HEK293 (cell line): ENCODE data around the gene MSLN.

Experiments used
- CTCF ChIA-PET: fragments of 350-600 bp; formaldehyde crosslinking; extraction: SDS; loops from one replicate; lab custom pipeline; 2021; ENCODE audit warnings: antibody characterized with exemption; lab: Yijun Ruan, JAX
- POLR2A ChIA-PET: fragments of 300-600 bp; formaldehyde crosslinking; extraction: SDS; loops from one replicate; lab custom pipeline; 2020; ENCODE audit warnings: antibody characterized with exemption, inconsistent platforms; lab: Yijun Ruan, JAX
- H3K27ac ChIP-seq: fragments of 200-500 bp; sonication (Bioruptor generic); 2 replicates; pipeline ENCODE4 v1.5.1; 2014; ENCODE audit warnings: low read depth, low read length, control low read depth, inconsistent platforms; ENCODE audit errors: extremely low read depth
- H3K36me3 ChIP-seq, 2 experiments: fragments of 200-500 bp in 1 of 2; sonication (Bioruptor generic) in 1 of 2; 1 replicate in 1 of 2; 2 replicates in 1 of 2; pipeline ENCODE4 v1.5.1; 2014 to 2017; ENCODE audit warnings: inconsistent platforms in 2 of 2, low read length in 2 of 2; ENCODE audit not compliant: control insufficient read depth in 2 of 2, insufficient read depth in 1 of 2
- H3K4me1 ChIP-seq: fragments of 200-500 bp; sonication (Bioruptor generic); 2 replicates; pipeline ENCODE4 v1.5.1; 2014; ENCODE audit warnings: mild to moderate bottlenecking, low read length, inconsistent platforms; ENCODE audit not compliant: control insufficient read depth, insufficient read depth
- H3K4me3 ChIP-seq: 2 replicates; pipeline ENCODE4 v1.5.1; 2011; ENCODE audit warnings: low read depth, mild to moderate bottlenecking, control low read depth, low read length, moderate library complexity
- H3K9me3 ChIP-seq: fragments of 200-500 bp; sonication (Bioruptor generic); 2 replicates; pipeline ENCODE4 v1.5.1; 2014; ENCODE audit warnings: low read depth, low read length, inconsistent platforms; ENCODE audit not compliant: control insufficient read depth, insufficient read depth
- ELK4 ChIP-seq: IDR thresholded peaks from 2 replicates; pipeline ENCODE4 v1.6.1; 2011; ENCODE audit warnings: mild to moderate bottlenecking, low read depth, low read length, borderline replicate concordance
- HOXC10 ChIP-seq: sonication (generic); formaldehyde crosslinking; IDR thresholded peaks from 2 replicates; pipeline ENCODE4 v1.8.1; 2023; ENCODE audit warnings: mild to moderate bottlenecking, missing genetic modification reagents
- INSM2 ChIP-seq: fragments of 450-650 bp; formaldehyde crosslinking; IDR thresholded peaks from 2 replicates; pipeline ENCODE4 v1.5.1; 2016; ENCODE audit warnings: missing biosample characterization, missing genetic modification characterization
- KLF9 ChIP-seq: fragments of 450-650 bp; formaldehyde crosslinking; IDR thresholded peaks from 2 replicates; pipeline ENCODE4 v1.5.1; 2016; ENCODE audit warnings: missing biosample characterization, missing genetic modification characterization, low read depth
- SALL2 ChIP-seq: fragments of 450-650 bp; formaldehyde crosslinking; IDR thresholded peaks from 2 replicates; pipeline ENCODE4 v1.5.0; 2017; ENCODE audit warnings: missing biosample characterization, mild to moderate bottlenecking, missing genetic modification characterization, borderline replicate concordance
- YY2 ChIP-seq: fragments of 450-650 bp; formaldehyde crosslinking; IDR thresholded peaks from 2 replicates; pipeline ENCODE4 v1.5.1; 2016; ENCODE audit warnings: missing biosample characterization, missing genetic modification characterization
- ZNF157 ChIP-seq: fragments of 450-650 bp; formaldehyde crosslinking; IDR thresholded peaks from 2 replicates; pipeline ENCODE4 v1.5.1; 2016; ENCODE audit warnings: missing biosample characterization, missing genetic modification characterization
- ZNF239 ChIP-seq: fragments of 450-650 bp; formaldehyde crosslinking; IDR thresholded peaks from 2 replicates; pipeline ENCODE4 v1.5.1; 2016; ENCODE audit warnings: missing biosample characterization, missing genetic modification characterization
- ZNF350 ChIP-seq: fragments of 450-650 bp; formaldehyde crosslinking; IDR thresholded peaks from 2 replicates; pipeline ENCODE4 v1.5.0; 2017; ENCODE audit warnings: missing biosample characterization, mild to moderate bottlenecking, missing genetic modification characterization
- ZNF398 ChIP-seq: fragments of 450-650 bp; formaldehyde crosslinking; IDR thresholded peaks from 2 replicates; pipeline ENCODE4 v1.5.1; 2017; ENCODE audit warnings: missing biosample characterization, missing genetic modification characterization
- ZNF560 ChIP-seq: fragments of 450-650 bp; formaldehyde crosslinking; IDR thresholded peaks from 2 replicates; pipeline ENCODE4 v1.5.1; 2017; ENCODE audit warnings: missing biosample characterization, missing genetic modification characterization, borderline replicate concordance
- ZNF610 ChIP-seq: fragments of 450-650 bp; formaldehyde crosslinking; IDR thresholded peaks from 2 replicates; pipeline ENCODE4 v1.5.1; 2016; ENCODE audit warnings: missing biosample characterization, missing genetic modification characterization, borderline replicate concordance
- ZNF623 ChIP-seq: fragments of 450-650 bp; formaldehyde crosslinking; IDR thresholded peaks from 2 replicates; pipeline ENCODE4 v1.5.1; 2016; ENCODE audit warnings: missing biosample characterization, missing genetic modification characterization
- ZNF777 ChIP-seq: fragments of 450-650 bp; formaldehyde crosslinking; IDR thresholded peaks from 2 replicates; pipeline ENCODE4 v1.5.1; 2017; ENCODE audit warnings: missing biosample characterization, missing genetic modification characterization, borderline replicate concordance
- ZSCAN4 ChIP-seq: fragments of 450-650 bp; formaldehyde crosslinking; IDR thresholded peaks from 2 replicates; pipeline ENCODE4 v1.5.1; 2017; ENCODE audit warnings: missing biosample characterization, missing genetic modification characterization
- TF ChIP-seq, protein P1 (sequence below): fragments of 450-650 bp; formaldehyde crosslinking; IDR thresholded peaks from 2 replicates; pipeline ENCODE4 v1.5.1; 2016; ENCODE audit warnings: missing biosample characterization, missing genetic modification characterization

MSLN gene

GRCh38 chr16:781346-782010 is 20.9 kb downstream of the MSLN start:
- Histone ChIP-seq H3K4me3 (no peak overlapping the region), H3K36me3 (peaks cover 0 to 18% of the 10 kb centered on the region in 2 experiments; a peak in 1 of 3 replicates), H3K9me3 (no peaks in the 10 kb centered on the region), H3K4me1 (no peaks in the 10 kb centered on the region), H3K27ac (no peak overlapping the region)
- TF ChIP-seq ZNF398 (tag by site-specific recombination), result no peak
- TF ChIP-seq ZSCAN4, result no peak
- no peak for TF ChIP-seq INSM2
- no peak for TF ChIP-seq ZNF350 (tag by site-specific recombination)
- TF ChIP-seq ZNF560, result no peak
- TF ChIP-seq ELK4, result no peak
- no peak for TF ChIP-seq KLF9 (tag by site-specific recombination)
- TF ChIP-seq SALL2 (tag by site-specific recombination), result no peak
- no peak for TF ChIP-seq YY2 (tag by site-specific recombination)
- no peak for TF ChIP-seq HOXC10 (CRISPR knock-in tag)
- no peak for TF ChIP-seq ZNF157
- TF ChIP-seq ZNF623 (tag by site-specific recombination), result no peak
- ChIA-PET POLR2A (interaction anchor here (0.5 to 0.6 kb wide), 2 partner anchors 82 to 101 kb away, joined by 3 to 4 read pairs; partner anchors contain the start of gene STUB1), CTCF (interaction anchor here (0.6 to 9.5 kb wide), 4 partner anchors 12 to 69 kb away, joined by 3 to 119 read pairs (median 3); partner anchors contain the start of gene CIAO3)

DNA sequence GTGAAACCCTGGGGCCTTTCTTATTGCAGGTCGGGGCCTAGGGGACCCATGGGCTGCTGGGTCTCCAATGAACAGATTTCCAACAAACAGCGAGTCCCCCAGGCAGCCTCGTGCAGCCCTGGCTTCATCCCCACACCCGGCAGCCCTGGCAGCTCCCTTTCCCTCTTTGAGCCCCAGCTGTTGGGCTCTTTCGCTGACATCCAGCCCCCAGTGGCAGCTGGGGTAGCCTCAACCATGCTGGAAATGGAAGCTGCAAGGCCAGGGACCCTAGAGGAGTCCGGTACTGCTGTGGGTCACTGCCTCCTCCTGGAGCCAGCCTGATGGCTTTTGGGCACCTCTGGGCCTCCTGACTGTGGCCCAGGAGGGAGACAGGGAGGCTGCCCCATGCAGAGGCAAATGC is 21.7 kb downstream of the MSLN start:
- Histone ChIP-seq H3K4me3 (no peak overlapping the region), H3K36me3 (peaks cover 0 to 24% of the 10 kb centered on the region in 2 experiments; a peak in 1 of 3 replicates), H3K4me1 (no peaks in the 10 kb centered on the region), H3K9me3 (no peaks in the 10 kb centered on the region)
- no peak for TF ChIP-seq ZNF610 (tag by site-specific recombination)
- no peak for TF ChIP-seq ZNF239 (tag by site-specific recombination)
- TF ChIP-seq, protein P1, sequence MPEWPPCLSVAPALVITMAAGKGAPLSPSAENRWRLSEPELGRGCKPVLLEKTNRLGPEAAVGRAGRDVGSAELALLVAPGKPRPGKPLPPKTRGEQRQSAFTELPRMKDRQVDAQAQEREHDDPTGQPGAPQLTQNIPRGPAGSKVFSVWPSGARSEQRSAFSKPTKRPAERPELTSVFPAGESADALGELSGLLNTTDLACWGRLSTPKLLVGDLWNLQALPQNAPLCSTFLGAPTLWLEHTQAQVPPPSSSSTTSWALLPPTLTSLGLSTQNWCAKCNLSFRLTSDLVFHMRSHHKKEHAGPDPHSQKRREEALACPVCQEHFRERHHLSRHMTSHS (tag by site-specific recombination), result no peak
- TF ChIP-seq ZNF777, result no peak
- TF ChIP-seq, all 188 proteins: peak for 0
- H3K27ac ChIP-seq, result no peak overlapping the region
- CTCF ChIA-PET, result interaction anchor here (9.5 kb wide), 1 partner anchor 70 kb away, joined by 119 read pairs; no protein-coding TSS in a partner anchor
- POLR2A ChIA-PET, result interaction anchor here (0.5 to 0.6 kb wide), 2 partner anchors 83 to 587 kb away, joined by 3 read pairs; no protein-coding TSS in a partner anchor
